Measurements from ENCODE around the gene XKR3. TPM values are rescaled to one million over a fixed set of nuclear protein-coding genes. Genes with fewer than 3 reads are reported as not detected.

Gene XKR3
- polyA plus RNA-seq, 3 donors, result 0.07 TPM; not detected in 2

DNA sequence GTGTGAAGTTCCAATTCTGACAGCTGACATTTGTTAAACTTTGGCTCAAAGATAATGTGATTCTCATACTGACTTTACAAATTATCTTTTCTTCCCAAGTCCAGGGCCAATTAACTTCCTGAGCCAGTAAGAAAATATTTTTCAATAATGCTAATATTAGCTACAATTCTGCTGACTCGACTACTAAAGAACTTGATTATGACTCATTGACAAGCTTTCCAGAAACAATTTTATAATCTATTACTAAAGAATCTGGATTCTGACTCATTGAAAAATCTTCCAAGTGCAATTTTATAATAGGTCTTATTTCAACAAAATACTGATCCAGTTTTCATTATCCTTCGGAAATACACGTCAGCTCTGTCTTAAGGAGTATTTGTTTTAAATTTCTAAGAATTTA lies 12.9 kb upstream of the XKR3 start:
- H3K36me3 Mint-ChIP-seq, result no peaks in the 10 kb centered on the region
- WGBS (ENCODE audit: insufficient coverage), result no CpG with 5 or more reads among the region's 3 CpGs

DNA sequence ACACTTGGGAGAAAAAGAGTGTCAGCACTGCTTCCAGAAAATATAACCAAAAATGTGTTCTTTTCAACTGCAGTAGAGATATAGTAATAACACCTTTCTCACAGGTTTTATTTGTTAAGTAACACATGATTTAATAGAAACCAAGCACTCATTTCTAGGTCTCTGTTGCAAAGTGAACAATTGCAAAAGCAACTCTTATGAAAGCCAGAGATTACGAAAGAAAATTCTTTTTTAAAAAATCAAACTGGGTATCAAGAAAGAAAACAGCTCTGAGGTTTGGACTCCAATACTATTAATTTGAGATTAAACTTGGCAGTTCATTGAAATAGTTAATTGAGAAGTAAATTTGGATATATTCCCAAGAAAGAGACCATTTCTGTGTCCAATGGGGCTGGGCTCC lies 9.8 kb upstream of the XKR3 start:
- Histone ChIP-seq H2AFZ (ENCODE audit: insufficient read depth, low read depth, low read length, poor library complexity, severe bottlenecking) (no peak overlapping the region), H3K79me2 (ENCODE audit: insufficient read depth, low read length) (no peaks in the 10 kb centered on the region), H3K9ac (ENCODE audit: insufficient read depth, low read length, poor library complexity, severe bottlenecking) (no peak overlapping the region), H3K36me3 (replicated peaks in 1 of 2; ENCODE audit: control insufficient read depth in 1 of 2, insufficient read depth in 2 of 2, low read length in 2 of 2) (no peaks in the 10 kb centered on the region), H3K4me3 (replicated peaks in 1 of 3; ENCODE audit: low read depth in 2 of 3, low read length in 3 of 3) (no peak overlapping the region), H3K27ac (ENCODE audit: low read depth in 1 of 2, low read length in 2 of 2) (peak overlapping the region in 1 of 2 donors; percentile 43), H3K4me1 (ENCODE audit: control insufficient read depth in 1 of 2, insufficient read depth in 2 of 2, low read length in 2 of 2) (peaks cover 16 to 23% of the 10 kb centered on the region in 2 donors), H3K9me3 (replicated peaks in 1 of 2; ENCODE audit: control insufficient read depth in 1 of 2, insufficient read depth in 1 of 2, low read length in 2 of 2) (no peaks in the 10 kb centered on the region), H3K4me2 (replicated peaks; ENCODE audit: extremely low read depth, low read length, poor library complexity, severe bottlenecking) (peak overlapping the region; percentile 8), H4K20me1 (ENCODE audit: insufficient read depth, low read length) (no peaks in the 10 kb centered on the region), H3K27me3 (ENCODE audit: control insufficient read depth in 2 of 2, insufficient read depth in 2 of 2, low read length in 2 of 2) (no peaks in the 10 kb centered on the region)
- Mint-ChIP-seq H3K27me3 (ENCODE audit: low read depth in 3 of 3) (peaks cover 0 to 5% (median 0%) of the 10 kb centered on the region in 3 donors), H3K27ac (no peak overlapping the region), H3K9me3 (peaks cover 0 to 5% (median 0%) of the 10 kb centered on the region in 7 donors), H3K4me1 (peaks cover 30% of the 10 kb centered on the region), H3K36me3 (no peaks in the 10 kb centered on the region), H3K4me3 (no peak overlapping the region)
- intact Hi-C loops (cut with micrococcal nuclease), result no loop called here
- DNase-seq, result peak in 1 of 3 donors; percentile 25
- no CpG with 5 or more reads among the region's 1 CpG for WGBS (ENCODE audit: insufficient coverage)
- TF ChIP-seq, protein P1, sequence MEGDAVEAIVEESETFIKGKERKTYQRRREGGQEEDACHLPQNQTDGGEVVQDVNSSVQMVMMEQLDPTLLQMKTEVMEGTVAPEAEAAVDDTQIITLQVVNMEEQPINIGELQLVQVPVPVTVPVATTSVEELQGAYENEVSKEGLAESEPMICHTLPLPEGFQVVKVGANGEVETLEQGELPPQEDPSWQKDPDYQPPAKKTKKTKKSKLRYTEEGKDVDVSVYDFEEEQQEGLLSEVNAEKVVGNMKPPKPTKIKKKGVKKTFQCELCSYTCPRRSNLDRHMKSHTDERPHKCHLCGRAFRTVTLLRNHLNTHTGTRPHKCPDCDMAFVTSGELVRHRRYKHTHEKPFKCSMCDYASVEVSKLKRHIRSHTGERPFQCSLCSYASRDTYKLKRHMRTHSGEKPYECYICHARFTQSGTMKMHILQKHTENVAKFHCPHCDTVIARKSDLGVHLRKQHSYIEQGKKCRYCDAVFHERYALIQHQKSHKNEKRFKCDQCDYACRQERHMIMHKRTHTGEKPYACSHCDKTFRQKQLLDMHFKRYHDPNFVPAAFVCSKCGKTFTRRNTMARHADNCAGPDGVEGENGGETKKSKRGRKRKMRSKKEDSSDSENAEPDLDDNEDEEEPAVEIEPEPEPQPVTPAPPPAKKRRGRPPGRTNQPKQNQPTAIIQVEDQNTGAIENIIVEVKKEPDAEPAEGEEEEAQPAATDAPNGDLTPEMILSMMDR (IDR thresholded peaks at IDR 0.05), result no peak

More for the DNA sequence above, 12.9 kb upstream of the XKR3 start:
- Mint-ChIP-seq H3K4me1 (peaks cover 23% of the 10 kb centered on the region), H3K27me3 (ENCODE audit: low read depth in 3 of 3) (peaks cover 0 to 7% (median under 1%) of the 10 kb centered on the region in 3 donors), H3K9me3 (peaks cover 0 to 5% (median 0%) of the 10 kb centered on the region in 7 donors), H3K27ac (no peak overlapping the region), H3K4me3 (no peak overlapping the region)
- no peak overlapping the region for H3K27ac ChIP-seq (ENCODE audit: low read depth in 1 of 2, low read length in 2 of 2)
- H3K4me3 ChIP-seq (replicated peaks in 1 of 3; ENCODE audit: low read depth in 2 of 3, low read length in 3 of 3), result no peak overlapping the region
- no peaks in the 10 kb centered on the region for H4K20me1 ChIP-seq (ENCODE audit: insufficient read depth, low read length)
- no peaks in the 10 kb centered on the region for H3K79me2 ChIP-seq (ENCODE audit: insufficient read depth, low read length)
- no peak overlapping the region for H3K4me2 ChIP-seq (replicated peaks; ENCODE audit: extremely low read depth, low read length, poor library complexity, severe bottlenecking)
- intact Hi-C loops (cut with micrococcal nuclease), result no loop called here
- no peaks in the 10 kb centered on the region for H3K27me3 ChIP-seq (ENCODE audit: control insufficient read depth in 2 of 2, insufficient read depth in 2 of 2, low read length in 2 of 2)
- no peaks in the 10 kb centered on the region for H3K9me3 ChIP-seq (replicated peaks in 1 of 2; ENCODE audit: control insufficient read depth in 1 of 2, insufficient read depth in 1 of 2, low read length in 2 of 2)
- H2AFZ ChIP-seq (ENCODE audit: insufficient read depth, low read depth, low read length, poor library complexity, severe bottlenecking), result no peak overlapping the region
- TF ChIP-seq, protein P1 (IDR thresholded peaks at IDR 0.05), result no peak
- H3K36me3 ChIP-seq (replicated peaks in 1 of 2; ENCODE audit: control insufficient read depth in 1 of 2, insufficient read depth in 2 of 2, low read length in 2 of 2), result no peaks in the 10 kb centered on the region
- no peak overlapping the region for H3K9ac ChIP-seq (ENCODE audit: insufficient read depth, low read length, poor library complexity, severe bottlenecking)
- no peak for DNase-seq
- H3K4me1 ChIP-seq (ENCODE audit: control insufficient read depth in 1 of 2, insufficient read depth in 2 of 2, low read length in 2 of 2), result peaks cover 16 to 23% of the 10 kb centered on the region in 2 donors
